IPS-18a (cell line): ENCODE data around the gene BBS9.
"Not testable (repeated sequence)": the region's sequence is repeated elsewhere in the genome, so short reads cannot be mapped to it uniquely, and the experiment has no call there.

ENCODE experiments used
- H3K27ac ChIP-seq: one replicate; pipeline ENCODE4 v1.5.1; 2013; ENCODE audit warnings: low read length
- H3K27me3 ChIP-seq: one replicate; pipeline ENCODE4 v1.6.1; 2013; ENCODE audit warnings: mild to moderate bottlenecking, low read length; ENCODE audit not compliant: control insufficient read depth, insufficient read depth
- H3K36me3 ChIP-seq: one replicate; pipeline ENCODE4 v1.6.1; 2013; ENCODE audit warnings: low read depth, low read length; ENCODE audit not compliant: control insufficient read depth
- H3K4me1 ChIP-seq: one replicate; pipeline ENCODE4 v1.6.1; 2013; ENCODE audit warnings: low read depth, low read length; ENCODE audit not compliant: control insufficient read depth
- H3K4me3 ChIP-seq: one replicate; pipeline ENCODE4 v1.5.1; 2013; ENCODE audit warnings: low read length
- H3K9ac ChIP-seq: one replicate; pipeline ENCODE4 v1.6.1; 2013; ENCODE audit warnings: mild to moderate bottlenecking, low read length, moderate library complexity
- H3K9me3 ChIP-seq: one replicate; pipeline ENCODE4 v1.6.1; 2013; ENCODE audit warnings: low read depth, low read length; ENCODE audit not compliant: control insufficient read depth

BBS9 gene

GRCh38 chr7:33449847-33450246, 320.5 kb downstream of the BBS9 start:
- Histone ChIP-seq H3K9ac (no peak overlapping the region), H3K27me3 (no peaks in the 10 kb centered on the region), H3K4me1 (no peaks in the 10 kb centered on the region), H3K9me3 (no peaks in the 10 kb centered on the region), H3K27ac (no peak overlapping the region), H3K36me3 (no peaks in the 10 kb centered on the region), H3K4me3 (no peak overlapping the region)

GRCh38 chr7:33452805-33453502, 323.6 kb downstream of the BBS9 start:
- Histone ChIP-seq H3K36me3 (no peaks in the 10 kb centered on the region), H3K4me3 (no peak overlapping the region), H3K4me1 (no peaks in the 10 kb centered on the region), H3K27ac (no peak overlapping the region), H3K9me3 (no peaks in the 10 kb centered on the region), H3K27me3 (no peaks in the 10 kb centered on the region), H3K9ac (no peak overlapping the region)

DNA sequence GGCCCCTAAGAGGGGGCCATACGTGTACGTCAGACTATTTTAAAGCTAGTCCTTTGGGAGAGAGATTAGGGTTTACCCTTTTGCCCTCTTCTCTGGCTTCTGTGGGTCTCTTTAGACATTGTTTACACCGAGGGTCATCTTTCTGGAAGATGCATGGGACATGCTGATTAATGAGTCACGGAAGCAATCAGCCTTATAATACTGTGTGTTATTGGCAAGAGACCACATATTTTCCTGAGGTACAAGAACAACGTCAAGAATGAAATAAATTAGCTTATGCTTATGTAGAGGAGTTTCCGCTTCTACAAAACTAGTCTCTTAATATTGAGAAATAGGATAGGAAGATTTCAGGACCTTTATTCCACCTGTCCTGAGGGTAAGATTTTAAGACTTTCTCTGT, 327.7 kb downstream of the BBS9 start:
- no peaks in the 10 kb centered on the region for H3K27me3 ChIP-seq
- H3K9ac ChIP-seq = no peak overlapping the region
- H3K4me3 ChIP-seq = no peak overlapping the region
- no peaks in the 10 kb centered on the region for H3K36me3 ChIP-seq
- H3K27ac ChIP-seq = no peak overlapping the region
- H3K9me3 ChIP-seq = no peaks in the 10 kb centered on the region
- no peaks in the 10 kb centered on the region for H3K4me1 ChIP-seq

DNA sequence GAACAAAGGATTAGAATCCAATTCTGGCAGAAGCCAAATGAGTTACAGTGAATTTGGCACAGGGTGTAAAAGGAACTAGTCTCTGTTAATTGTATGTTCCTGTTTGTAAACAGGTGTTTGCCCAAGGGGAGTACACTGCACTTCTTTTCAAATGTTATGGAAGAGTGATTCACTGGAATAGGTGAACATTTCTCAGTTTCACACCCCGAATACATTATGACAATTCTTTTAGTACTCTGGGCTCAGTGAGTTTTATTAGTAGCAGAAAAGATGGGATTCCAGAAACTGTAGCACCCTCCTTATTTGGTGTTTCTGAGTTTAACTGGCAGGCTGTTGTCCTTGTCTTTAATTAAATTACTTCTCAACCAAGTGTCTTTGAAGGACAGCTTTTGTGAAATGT, 329.2 kb downstream of the BBS9 start:
- no peaks in the 10 kb centered on the region for H3K4me1 ChIP-seq
- H3K36me3 ChIP-seq = no peaks in the 10 kb centered on the region
- no peaks in the 10 kb centered on the region for H3K9me3 ChIP-seq
- H3K9ac ChIP-seq = no peak overlapping the region
- H3K27ac ChIP-seq = no peak overlapping the region
- H3K27me3 ChIP-seq = no peaks in the 10 kb centered on the region
- no peak overlapping the region for H3K4me3 ChIP-seq

DNA sequence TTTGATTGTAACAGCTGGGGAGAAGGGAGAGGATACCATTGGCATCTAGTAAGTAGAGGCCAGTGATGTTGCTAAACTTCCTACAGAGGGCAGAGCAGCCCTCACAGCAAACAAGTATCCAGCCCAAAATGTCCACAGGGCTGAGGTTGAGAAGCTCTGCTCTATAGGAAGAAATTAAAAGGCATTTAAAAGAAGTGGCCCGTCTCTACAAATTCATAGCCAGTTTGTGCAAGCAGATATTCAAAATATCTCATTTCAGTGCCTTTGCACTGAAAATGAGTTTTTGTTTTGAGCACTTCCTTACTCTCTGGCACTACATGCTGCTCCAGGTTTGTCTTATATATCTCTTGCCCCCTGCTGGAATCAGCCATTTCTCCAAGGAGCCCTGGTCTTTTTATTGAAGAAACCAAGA, 330.0 kb downstream of the BBS9 start:
- H3K27ac ChIP-seq = no peak overlapping the region
- no peaks in the 10 kb centered on the region for H3K9me3 ChIP-seq
- no peak overlapping the region for H3K4me3 ChIP-seq

GRCh38 chr7:33463131-33463530, 333.8 kb downstream of the BBS9 start:
- Histone ChIP-seq H3K9me3 (no peaks in the 10 kb centered on the region), H3K4me1 (no peaks in the 10 kb centered on the region), H3K27ac (no peak overlapping the region), H3K9ac (no peak overlapping the region), H3K4me3 (no peak overlapping the region), H3K36me3 (no peaks in the 10 kb centered on the region), H3K27me3 (no peaks in the 10 kb centered on the region)

More for the DNA sequence above, 330.0 kb downstream of the BBS9 start:
- Histone ChIP-seq H3K4me1 (no peaks in the 10 kb centered on the region), H3K36me3 (no peaks in the 10 kb centered on the region), H3K27me3 (no peaks in the 10 kb centered on the region), H3K9ac (no peak overlapping the region)

GRCh38 chr7:33466203-33466602, 336.8 kb downstream of the BBS9 start:
- Histone ChIP-seq H3K4me1 (no peaks in the 10 kb centered on the region), H3K36me3 (no peaks in the 10 kb centered on the region), H3K9ac (no peak overlapping the region), H3K27me3 (no peaks in the 10 kb centered on the region), H3K9me3 (no peaks in the 10 kb centered on the region), H3K27ac (no peak overlapping the region), H3K4me3 (no peak overlapping the region)

DNA sequence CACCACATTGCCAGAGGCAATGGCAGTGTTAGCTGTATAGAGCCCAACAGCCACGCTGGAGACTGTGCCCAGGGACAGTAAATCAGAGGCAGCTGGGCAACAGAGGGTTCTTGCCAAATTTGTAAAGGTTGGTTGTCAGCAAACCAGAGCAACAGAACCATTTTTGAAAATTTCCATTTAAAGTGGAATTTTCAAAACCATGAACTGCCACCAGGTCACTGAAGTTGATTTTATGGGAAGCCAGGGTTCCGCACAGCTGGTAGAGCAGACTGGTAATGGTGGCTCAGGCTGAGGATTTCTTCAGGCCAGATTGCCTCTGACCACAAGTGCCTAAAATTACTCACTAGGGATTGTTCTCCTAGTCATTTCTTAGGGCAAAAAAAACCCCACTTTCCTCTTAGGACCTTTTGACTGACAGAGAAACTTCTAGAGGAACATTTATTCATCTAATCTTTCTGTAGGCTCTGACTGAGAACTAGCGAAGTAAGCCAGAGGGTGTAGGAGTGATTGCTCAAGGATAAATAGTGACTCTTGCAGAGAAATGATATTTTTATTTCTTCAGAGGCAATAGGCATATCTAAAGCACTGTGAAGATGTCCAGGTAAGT, 342.4 kb downstream of the BBS9 start:
- Histone ChIP-seq H3K27me3 (no peaks in the 10 kb centered on the region), H3K36me3 (no peaks in the 10 kb centered on the region), H3K4me3 (no peak overlapping the region), H3K9ac (no peak overlapping the region), H3K4me1 (no peaks in the 10 kb centered on the region), H3K27ac (no peak overlapping the region), H3K9me3 (no peaks in the 10 kb centered on the region)

DNA sequence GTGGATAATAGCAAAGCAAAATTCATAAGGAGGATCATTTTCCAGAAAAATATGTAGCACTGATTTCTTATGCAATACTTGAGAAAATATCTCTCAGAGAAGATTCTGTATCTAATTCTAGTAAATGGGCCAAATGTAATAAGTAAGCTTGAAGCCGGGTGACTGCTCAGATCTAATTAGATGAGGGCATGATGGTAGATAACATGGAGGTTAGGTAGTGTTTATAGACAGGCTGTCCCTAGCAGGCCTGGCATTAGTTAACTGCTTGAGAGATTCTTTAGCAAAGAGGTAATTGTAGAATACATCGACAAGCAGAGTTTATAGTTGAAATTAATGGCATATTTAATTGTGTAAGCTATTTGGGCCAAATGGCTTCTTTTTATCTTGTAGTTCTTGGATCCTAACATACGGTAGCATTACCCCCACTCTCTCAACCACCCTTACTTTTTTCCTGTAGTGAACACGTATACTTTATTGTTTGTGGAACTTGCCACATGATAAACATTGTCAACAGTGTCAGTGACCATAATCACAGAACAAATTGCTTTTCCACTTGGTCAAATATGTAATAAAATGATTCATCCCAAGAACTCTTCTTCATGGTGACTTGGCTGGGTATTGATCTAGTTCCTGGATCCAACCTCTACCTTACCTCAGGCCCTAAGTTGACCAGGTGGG, 343.1 kb downstream of the BBS9 start:
- no peaks in the 10 kb centered on the region for H3K9me3 ChIP-seq
- no peaks in the 10 kb centered on the region for H3K27me3 ChIP-seq
- no peaks in the 10 kb centered on the region for H3K4me1 ChIP-seq
- H3K36me3 ChIP-seq = no peaks in the 10 kb centered on the region
- no peak overlapping the region for H3K4me3 ChIP-seq
- H3K9ac ChIP-seq = no peak overlapping the region
- H3K27ac ChIP-seq = no peak overlapping the region

DNA sequence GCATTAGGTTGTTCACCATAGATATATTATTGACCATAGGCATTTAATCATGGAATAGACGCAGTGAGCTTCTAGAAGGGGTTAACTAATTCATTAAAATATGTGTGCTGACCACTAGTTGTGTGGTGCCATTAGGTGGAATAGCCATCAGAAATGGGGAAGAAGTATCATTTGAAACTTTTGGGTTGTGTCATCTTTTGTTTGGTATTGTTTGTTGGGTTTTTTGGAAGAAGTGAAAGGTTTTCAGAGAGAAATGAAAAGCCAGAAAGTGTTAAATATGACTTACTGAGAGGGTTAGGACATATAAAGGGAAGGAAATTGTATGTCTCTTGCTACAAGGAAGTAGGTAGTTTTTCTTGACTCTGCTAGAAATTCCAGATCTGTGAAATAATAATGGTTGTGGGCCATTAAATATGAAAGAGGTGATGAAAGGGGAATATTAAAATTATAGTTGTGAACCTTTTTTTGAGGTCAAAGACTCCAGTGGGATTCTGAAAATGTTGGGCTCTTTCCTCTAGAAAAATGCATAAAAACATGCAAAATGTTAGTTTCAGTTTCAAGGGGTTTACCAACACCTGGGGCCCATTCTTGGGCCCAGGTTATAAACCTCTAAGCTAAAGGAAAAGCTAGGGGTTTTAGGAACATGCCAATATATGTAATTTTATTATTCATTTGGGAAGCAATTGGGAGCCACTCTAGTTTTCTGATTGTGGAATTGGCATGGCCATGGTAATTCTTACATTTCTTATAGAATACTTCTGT, 348.5 kb downstream of the BBS9 start:
- no peak overlapping the region for H3K4me3 ChIP-seq
- H3K9me3 ChIP-seq = no peaks in the 10 kb centered on the region
- H3K4me1 ChIP-seq = no peaks in the 10 kb centered on the region
- H3K27ac ChIP-seq = no peak overlapping the region
- H3K9ac ChIP-seq = no peak overlapping the region
- H3K36me3 ChIP-seq = no peaks in the 10 kb centered on the region
- no peaks in the 10 kb centered on the region for H3K27me3 ChIP-seq

DNA sequence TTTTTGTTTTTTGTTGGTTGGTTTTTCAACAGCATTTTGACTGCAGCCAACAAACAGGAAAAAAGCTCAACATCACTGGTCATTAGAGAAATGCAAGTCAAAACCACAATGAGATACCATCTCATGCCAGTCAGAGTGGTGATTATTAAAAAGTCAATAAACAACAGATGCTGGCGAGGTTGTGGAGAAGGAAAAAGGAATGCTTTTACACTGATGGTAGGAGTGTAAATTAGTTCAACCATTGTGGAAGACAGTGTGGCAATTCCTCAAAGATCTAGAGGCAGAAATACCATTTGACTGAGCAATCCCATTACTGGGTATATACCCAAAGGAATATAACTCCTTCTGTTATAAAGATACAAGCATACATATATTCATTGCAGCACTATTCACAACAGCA, 355.1 kb downstream of the BBS9 start:
- H3K27me3 ChIP-seq, H3K4me1 ChIP-seq, H3K9me3 ChIP-seq, H3K9ac ChIP-seq, H3K36me3 ChIP-seq, H3K27ac ChIP-seq, H3K4me3 ChIP-seq: not testable (repeated sequence)
